Measurements from ENCODE around the gene TLE4.
"Not testable (repeated sequence)": the region's sequence is repeated elsewhere in the genome, so short reads cannot be mapped to it uniquely, and the experiment has no call there.

The TLE4 gene

DNA sequence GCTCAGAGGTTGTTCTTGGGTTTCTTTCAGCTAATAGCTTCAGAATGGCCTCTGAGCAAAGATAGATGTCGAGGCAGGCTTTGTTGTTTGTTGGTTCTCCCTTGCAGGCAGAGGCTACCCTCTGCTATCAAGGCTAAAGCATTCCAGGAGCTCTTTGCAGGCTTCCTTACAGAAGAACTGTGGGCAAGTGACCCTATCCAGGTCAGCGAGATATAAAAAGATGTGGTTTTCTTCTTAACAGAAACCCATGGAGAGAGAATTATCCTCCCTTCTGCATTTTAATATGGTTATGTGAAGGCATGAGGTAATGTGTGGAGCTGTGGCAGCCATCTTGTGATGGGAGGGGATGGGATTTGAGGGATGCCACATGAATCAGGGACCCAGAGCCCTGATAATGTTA, 67.0 kb downstream of the TLE4 start:
- no peak for DNase-seq

DNA sequence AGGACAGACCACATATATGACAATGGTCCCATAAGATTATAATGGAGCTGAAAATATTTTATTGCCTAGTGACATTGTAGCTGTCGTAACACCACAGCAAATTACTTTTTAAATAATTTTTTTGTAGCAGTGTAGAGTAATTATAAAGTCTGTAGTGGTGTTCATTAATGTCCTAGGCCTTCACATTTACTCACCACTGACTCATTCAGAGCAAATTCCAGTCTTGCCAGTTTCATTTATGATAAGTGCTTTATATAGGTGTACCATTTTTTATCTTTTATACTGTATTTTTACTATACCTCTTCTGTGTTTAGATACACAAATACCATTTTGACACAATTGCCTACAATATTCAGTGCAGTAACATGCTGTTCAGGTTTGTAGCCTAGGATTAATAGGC, 67.6 kb downstream of the TLE4 start:
- DNase-seq: no peak

DNA sequence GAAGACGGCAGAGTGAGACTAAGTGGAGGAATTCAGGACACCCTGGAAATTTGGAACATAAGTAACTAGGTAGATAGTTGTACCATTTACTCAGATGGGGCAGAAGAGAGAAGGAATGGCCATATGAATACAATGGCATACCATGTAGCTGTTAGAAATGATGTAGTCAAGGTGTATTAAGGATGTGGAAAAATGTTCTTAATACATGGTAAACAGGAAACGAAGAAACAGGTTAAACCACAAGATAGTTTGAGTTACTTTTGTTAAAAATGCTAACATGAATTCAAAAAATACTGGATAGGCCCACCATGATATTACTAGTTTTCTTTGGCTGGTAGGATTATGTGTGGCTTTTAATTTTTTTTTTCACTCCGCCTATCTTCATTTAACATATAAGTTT, 68.3 kb downstream of the TLE4 start:
- DNase-seq: not testable (repeated sequence)

DNA sequence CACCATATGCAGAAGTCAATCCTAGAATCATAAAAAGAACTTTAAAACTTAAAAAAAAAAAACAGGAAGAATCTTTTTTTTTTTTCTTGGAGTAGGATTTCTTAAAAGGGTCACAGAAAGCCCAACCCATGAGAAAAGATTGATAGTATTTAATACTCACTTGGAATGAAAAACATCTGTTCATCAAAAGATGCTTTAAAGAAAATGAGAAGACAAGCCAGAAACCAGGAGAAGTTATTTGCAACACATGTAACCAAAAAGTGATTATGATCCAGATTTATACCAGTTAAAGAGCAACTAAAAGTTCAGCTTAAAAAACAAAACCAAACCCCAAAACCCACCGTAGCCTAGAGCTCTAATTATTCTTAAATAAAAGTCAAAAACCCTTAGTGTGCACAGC, 69.3 kb downstream of the TLE4 start:
- DNase-seq: no peak

DNA sequence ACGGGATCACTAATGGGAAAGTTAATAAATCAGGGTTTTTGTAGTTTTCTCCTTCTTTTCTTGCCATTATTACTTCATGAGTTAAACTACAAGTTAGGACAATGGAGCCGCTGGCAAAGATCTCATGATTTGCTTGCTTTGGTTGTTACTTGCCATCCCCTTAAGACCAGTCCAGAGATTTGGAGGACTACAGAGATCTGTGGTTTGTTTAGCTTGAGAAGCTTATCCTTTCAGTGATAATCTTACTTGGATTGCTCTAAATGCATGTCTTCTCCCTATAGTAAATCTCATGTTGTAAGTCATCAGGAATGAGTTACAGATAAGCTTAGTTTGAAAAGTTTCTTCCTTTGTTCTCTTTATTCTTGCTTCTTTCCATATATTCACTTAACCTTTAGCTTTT, 70.9 kb downstream of the TLE4 start:
- DNase-seq: no peak

DNA sequence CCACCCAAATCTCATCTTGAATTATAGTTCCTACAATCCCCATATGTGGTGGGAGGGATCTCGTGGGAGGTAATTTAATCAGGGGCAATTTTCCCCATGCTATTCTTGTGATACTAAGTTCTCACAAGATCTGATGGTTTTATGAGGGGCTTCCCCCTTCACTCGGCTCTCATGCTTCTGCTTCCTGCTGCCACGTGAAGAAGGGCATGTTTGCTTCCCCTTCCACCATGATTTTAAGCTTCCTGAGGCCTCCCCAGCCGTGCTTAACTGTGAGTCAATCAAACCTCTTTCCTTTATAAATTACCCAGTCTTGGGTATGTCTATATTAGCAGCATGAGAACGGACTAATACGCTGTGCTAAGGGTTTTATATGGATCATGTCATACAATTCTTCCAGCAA, 72.3 kb downstream of the TLE4 start:
- DNase-seq: no peak

DNA sequence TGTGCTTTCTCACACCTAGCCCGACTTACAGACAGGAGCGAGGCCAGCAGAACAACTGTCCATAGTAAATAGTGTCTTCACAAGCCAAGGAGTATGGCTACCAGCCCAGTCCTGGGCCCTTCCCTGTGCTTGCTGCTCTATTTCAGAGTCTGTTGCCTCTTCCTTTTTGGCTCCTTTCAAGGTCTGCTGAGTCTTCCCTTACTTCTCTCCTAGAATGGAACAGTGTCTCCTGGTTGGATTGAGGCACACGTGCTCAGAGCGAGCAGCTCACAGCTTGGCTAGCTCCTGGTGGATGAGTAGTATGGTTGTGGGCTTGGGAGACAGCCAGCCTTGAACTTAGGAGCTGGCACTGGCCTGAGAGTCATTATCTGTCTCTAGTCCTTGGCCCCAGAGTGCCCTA, 72.8 kb downstream of the TLE4 start:
- DNase-seq: no peak

DNA sequence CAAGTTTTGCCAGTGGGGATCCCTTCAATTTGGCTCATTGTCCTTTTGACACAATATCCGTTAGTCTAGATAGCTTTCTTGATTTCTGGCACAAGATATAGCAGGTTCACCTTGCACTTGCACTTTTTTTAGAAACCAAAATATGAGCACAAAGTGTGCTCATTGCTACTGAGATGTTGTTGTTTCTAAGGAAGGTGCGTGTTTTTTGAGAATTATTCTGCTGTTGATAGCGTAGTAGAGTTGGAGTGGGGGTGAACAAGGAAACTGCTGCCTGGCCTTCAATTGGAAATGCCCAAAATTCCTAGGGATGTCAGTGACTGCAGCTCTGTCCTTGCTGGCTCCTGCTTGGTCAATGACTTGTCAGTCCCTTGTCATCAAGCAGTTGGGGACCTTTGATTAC, 73.3 kb downstream of the TLE4 start:
- no peak for DNase-seq

DNA sequence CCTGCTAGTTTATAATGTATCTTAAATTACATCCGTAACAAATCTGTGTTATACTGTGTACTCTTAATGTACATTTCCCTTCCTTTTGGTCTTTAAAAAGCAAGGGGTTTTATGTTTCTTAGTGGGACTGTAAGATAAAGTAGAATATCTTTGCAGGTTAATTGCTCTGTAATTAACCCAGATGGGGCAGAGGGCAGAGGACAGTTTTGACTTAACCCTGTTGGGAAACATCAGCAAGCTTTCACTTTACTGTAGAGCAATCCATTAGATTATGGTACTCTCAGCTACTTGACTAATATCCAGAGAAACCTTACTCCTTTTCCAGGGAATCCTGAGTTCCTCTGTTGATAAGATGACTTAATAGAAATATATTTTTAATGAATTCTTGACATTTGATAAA, 74.3 kb downstream of the TLE4 start:
- no peak for DNase-seq

DNA sequence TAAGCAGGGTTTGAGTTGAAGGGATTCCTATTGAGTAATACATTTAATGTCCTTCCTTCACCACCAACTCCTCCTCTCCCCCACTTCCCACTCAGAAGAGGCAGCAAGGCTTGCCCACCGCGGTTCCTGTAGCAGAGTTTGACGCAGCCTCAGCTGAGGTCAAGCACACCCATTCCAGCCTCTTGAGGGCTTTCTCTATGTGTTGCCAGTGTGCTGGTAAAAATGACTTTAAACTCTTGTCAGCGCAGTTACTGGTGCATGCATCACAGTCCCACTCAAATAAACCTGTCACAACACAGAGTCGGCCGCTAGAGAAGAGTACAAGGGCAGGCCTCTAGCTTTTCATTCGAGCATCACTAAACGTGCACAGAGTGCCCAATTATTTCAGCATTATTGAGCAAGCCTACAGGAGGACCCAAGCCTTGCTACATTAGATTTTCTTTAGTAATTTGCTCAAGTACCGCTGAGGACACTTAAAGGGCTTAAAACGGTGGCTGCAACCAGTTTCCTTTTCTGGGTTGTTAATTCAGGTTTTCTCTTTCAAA, 79.6 kb downstream of the TLE4 start:
- peak; percentile 75 to 87 (median 81) for DNase-seq

DNA sequence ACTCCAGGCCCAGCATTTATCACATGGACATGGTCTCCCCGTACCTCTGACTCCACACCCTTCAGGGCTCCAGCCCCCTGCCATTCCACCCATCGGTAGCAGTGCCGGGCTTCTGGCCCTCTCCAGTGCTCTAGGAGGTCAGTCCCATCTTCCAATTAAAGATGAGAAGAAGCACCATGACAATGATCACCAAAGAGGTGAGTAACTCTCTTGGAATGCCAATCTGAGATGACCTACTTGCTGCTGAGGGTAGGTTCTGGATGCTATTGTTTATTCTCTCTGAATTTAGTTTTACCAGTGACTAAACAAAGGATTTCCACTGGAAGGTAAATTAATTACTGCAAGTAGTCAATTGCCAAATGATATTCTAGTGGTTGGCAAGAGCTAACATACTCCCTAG, 80.8 kb downstream of the TLE4 start:
- no peak for DNase-seq

DNA sequence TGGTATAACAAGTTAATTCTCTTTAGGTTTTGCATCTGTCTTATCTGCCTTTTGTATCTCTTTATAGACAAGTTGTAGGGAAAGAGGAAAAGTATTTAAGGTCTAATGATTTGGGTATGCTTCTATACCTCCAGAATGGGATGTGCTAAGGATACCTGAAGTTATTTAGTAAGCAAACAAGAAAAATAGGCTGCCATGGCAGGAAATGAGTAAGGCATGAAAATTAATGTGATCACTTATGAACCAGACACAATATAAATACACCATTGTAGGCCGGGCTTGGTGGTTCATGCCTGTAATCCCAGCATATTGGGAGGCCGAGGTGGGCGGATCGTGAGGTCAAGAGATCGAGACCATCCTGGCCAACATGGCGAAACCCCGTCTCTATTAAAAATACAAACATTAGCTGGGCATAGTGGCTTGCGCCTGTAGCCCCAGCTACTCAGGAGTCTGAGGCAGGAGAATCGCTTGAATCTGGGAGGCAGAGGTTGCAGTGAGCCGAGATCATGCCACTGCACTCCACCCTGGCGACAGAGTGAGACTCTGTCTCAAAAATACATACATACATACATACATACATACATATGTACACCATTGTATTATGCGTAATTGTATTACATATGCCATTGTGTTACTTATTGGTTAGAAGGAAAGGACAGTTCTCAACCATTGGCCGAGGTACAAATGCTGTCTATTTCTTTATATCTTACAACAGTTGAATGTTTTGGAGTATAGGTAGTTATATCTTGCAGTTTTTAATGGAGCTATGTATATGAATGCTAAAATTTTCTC, 83.0 kb downstream of the TLE4 start:
- DNase-seq: not testable (repeated sequence)

DNA sequence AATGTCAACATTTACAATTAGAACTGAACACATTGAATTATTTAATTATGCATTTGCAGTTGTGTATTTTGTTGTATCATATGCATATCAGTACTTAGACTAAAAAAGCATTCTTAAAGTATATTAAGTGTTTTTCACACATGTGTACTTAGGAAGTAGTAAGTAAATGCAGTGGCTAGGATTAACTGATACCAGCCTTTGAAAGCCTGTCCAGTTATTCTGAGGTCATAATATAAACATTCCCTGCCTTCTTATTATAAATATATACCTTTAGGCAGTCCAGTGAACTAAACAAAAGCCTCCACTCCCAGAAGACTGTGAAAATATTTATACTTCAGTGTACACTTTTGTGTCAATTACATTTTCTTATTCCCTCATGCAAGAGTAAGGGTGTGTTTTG, 83.8 kb downstream of the TLE4 start:
- DNase-seq: no peak

DNA sequence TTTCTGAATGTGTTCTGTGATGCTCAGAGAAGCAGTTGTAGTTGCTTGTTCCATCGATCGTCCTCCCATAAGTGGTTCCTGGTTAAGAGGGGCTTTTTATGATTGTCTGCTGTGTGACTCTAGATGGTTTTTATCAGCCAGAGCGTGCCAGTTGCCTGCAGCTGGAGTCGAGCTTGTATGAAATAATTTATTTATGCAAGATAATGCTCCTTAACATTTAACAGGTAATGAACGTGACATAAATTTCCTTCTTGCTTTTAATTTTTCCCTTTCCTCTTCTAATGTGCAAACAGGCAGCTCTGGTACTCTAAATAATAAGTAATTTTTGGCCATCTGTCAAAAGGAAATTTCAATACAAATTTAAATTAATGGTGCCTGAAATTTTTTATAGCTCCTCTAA, 84.4 kb downstream of the TLE4 start:
- no peak for DNase-seq

DNA sequence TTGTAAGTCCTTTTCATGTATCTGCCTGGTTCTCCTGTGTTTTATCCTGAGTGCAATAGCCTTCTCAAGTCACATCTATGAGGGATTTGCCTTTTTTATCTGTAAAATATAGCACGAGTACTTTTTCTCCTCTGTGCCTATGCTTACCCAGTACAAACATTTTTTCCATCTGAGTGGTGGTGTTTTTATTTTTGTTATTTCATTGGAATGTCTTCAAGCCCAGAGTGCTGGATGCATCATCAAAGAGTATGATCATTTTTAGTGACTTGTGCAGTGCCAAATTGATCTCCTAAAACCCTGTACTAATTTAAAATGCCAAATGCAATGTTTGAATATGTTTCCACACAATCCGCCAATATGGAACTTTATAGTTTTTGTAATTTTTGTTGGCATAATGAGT, 86.1 kb downstream of the TLE4 start:
- no peak for DNase-seq

DNA sequence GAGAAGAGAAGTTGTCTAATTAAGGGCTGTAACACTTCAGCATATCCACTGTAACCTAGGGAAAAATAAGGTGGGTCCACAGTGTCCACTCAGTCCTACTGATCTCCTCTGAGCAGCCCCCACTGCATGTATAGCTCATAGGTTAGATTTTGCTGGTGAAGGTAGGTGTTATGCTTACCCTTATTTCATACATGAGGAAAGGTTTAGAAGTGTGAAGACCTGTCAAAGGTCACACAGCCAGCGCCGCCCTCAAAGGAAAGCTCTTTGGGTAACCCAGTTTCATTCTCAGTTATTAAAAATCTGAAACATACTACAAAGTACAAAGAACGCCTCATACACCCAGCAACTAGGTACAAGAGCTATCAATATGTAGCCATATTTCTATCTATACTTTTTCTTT, 87.2 kb downstream of the TLE4 start:
- DNase-seq: no peak

DNA sequence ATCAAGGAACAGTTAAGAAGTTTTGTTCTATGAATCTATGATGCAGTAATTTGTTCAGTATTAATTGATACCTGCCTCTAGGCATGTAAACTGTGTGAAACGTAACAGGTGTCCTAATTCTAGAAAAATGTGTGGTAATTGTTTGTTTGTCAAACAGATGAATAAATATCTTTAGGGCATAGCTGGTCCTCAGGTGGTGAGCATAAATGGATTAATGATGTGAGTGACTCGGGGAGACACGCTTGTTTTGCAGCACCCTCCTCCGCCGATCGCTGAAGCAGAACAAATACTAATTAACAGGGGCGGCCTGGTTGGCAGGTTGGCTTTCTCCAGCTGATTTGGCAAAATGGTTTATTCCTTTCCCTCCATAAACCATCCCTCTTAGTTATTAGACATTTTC, 88.8 kb downstream of the TLE4 start:
- no peak for DNase-seq

DNA sequence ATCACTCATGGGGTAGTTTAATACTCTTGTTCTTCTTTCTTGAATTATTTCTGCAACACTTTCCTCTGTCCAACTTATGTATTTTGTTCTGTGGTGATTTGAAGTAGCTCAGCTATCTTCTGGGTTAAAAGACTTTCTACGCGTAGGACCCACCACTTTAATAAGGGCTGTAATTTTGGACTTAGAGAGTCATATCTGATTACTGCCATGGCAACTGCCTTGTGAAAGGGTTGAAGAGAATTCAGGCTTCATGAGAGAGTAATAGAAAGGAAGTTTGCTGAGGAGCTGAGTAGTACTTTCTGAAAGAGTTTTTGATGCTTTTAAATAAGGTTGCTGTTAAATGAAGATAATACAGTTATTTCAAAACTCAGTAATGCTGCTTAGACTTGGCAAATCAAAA, 89.5 kb downstream of the TLE4 start:
- no peak for DNase-seq

DNA sequence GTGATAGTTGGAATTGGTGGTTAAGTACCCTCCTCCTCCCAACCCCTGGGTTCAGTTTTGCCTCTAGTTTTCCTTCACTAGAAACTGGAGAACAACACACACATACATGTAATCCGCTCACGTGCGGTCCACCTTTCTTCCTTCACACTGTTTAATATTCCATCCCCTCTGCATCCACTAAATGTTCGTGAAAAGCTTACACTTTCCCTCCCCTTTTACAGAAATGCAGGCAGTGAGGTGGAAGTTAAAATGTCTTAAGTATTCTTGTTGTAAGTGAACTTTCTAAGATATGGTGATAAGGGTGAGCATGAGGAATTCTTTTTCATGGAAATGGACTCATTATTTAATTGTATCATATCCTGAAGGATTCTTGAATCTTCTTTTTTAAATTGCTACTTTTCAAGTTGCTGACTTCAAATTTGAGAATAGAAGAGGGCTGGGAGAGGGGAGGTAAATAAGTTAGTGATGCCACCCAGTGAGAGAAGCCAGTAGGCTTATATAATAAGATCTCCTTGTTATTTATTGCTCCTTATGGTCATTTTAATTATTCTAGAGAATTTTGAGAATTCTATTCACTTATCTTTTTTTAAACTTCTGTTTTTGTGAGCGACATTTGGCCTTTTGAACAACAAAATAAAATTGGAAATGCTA, 90.2 kb downstream of the TLE4 start:
- no peak for DNase-seq

DNA sequence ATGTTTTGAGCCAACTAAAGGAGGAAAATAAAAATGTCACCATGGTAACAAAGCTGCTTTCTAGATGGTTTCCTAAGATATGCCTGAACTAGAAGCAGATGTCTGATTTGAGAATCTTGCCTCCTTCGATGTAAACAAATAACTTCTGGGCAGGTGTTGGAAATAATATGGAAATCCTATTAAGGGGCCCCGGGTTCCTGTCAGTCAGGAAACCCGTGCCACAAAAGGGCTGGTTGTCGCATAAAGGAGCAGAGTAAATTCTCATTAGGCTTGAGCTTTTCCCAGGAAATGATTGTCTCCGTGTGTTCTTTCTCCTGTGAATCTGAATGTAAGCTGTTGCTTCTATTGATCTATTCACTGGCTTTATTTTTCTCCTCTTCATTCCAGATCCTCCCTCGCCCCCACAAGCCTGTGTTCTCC, 90.8 kb downstream of the TLE4 start:
- DNase-seq: no peak

DNA sequence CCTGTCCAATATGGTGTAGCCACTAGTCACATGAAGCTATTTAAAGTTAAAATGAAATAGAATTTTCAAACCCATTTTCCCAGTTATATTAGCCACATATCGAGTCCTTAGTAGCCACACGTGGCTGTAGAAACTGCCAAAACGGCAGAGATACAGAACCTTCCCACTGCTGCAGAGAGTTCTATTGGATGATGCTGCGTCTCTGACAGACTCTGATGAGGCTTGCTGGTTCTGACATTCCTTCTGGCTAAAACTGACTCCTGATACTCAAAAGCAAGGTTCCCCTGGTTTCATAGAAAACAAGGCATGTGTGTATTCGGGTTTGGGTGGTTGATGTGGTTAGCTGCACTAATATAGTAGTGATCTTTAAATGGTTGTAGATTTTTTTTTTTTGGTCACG, 91.5 kb downstream of the TLE4 start:
- DNase-seq: no peak

DNA sequence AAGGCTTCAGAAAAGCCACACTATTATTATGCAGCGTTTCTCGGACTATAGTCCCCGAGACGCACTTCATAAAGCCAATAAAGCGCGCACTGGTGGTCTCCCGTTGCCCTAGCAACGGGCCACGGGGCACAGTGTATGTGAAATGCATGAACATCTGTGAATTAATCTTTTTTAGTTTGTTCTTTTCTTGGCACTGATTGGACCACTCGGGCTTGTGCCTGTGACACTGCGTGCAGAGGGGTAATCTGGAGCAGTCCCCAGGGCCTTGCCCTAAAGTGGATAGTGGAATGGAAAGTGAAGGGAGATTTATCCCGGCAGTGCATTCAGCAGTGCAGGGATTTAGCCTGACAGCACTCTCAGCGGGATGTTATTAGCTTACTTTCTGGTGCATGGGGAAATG, 92.1 kb downstream of the TLE4 start:
- no peak for DNase-seq

DNA sequence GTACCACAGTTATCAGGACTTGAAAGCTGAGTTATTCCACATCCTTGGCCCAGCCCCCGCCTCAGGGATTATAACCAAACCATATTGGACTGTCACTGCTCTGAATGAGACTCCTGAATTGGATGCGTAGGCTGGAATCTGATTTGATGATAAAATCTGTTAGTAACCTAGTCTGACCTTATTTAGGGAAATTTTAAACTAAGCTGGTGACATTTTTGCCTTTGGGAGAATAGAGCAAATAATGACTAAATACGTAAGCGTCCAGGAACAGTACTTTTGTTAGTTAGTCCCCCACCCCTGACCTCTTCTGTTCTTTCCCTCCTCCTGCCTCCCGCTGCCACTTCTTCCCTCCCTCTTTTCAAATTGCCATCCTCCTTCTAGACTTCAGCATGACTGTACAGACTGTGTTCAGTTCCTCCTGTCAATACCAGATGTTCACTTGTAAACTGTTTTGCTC, 92.6 kb downstream of the TLE4 start:
- peak in 3 of 4 experiments; percentile 18 to 44 (median 43) for DNase-seq

DNA sequence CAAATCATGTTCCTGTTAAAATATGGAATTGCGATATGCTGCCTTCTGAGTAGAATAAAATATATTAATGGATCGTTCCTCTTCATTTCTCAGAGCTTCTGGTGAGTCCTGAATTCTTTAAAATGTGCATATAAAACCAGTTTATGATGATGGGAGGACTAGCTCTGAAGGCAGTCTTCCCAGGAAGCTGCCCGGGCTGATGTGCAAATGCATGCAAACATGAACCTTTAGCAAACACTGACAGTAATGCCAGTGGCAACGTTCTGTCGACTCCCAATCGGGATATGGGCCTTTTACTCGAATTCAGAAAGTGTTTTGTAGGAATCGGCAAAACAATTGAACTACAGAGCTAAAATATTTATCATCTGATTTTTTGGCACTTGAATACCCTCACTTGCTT, 93.6 kb downstream of the TLE4 start:
- no peak for DNase-seq

Measured in suppressor macrophage (primary cell).